ENCODE results near the gene CLEC2A.

Gene CLEC2A

GRCh38 chr12:9919443-9919842, 12.7 kb downstream of the CLEC2A start:
- TF ChIP-seq ZNF274 (IDR thresholded peaks at IDR 0.05; ENCODE audit: low read depth, low read length) = no peak
- H3K4me3 ChIP-seq (ENCODE audit: low read length) = no peak overlapping the region

- no peak for TF ChIP-seq ZNF274 (IDR thresholded peaks at IDR 0.05; ENCODE audit: low read depth, low read length)
- H3K4me3 ChIP-seq (ENCODE audit: low read length) = no peak overlapping the region
These were observed 20.5 kb downstream of the CLEC2A start for GRCh38 chr12:9911708-9912107.

- no peak for TF ChIP-seq ZNF274 (IDR thresholded peaks at IDR 0.05; ENCODE audit: low read depth, low read length)
- H3K4me3 ChIP-seq (ENCODE audit: low read length) = no peak overlapping the region
These were observed 21.3 kb downstream of the CLEC2A start for GRCh38 chr12:9910716-9911421.

- H3K4me3 ChIP-seq (ENCODE audit: low read length) = no peak overlapping the region
- no peak for TF ChIP-seq ZNF274 (IDR thresholded peaks at IDR 0.05; ENCODE audit: low read depth, low read length)
These were observed 22.4 kb downstream of the CLEC2A start for GRCh38 chr12:9909724-9910123.

GRCh38 chr12:9908350-9908749, 23.8 kb downstream of the CLEC2A start:
- H3K4me3 ChIP-seq (ENCODE audit: low read length) = no peak overlapping the region
- no peak for TF ChIP-seq ZNF274 (IDR thresholded peaks at IDR 0.05; ENCODE audit: low read depth, low read length)

- TF ChIP-seq ZNF274 (IDR thresholded peaks at IDR 0.05; ENCODE audit: low read depth, low read length) = no peak
- H3K4me3 ChIP-seq (ENCODE audit: low read length) = no peak overlapping the region
These were observed 24.4 kb downstream of the CLEC2A start for GRCh38 chr12:9907769-9908168.

GRCh38 chr12:9906873-9907272, 25.3 kb downstream of the CLEC2A start:
- H3K4me3 ChIP-seq (ENCODE audit: low read length) = no peak overlapping the region
- TF ChIP-seq ZNF274 (IDR thresholded peaks at IDR 0.05; ENCODE audit: low read depth, low read length) = no peak

- no peak overlapping the region for H3K4me3 ChIP-seq (ENCODE audit: low read length)
- no peak for TF ChIP-seq ZNF274 (IDR thresholded peaks at IDR 0.05; ENCODE audit: low read depth, low read length)
These were observed 29.5 kb downstream of the CLEC2A start for GRCh38 chr12:9902539-9903228.

- H3K4me3 ChIP-seq (ENCODE audit: low read length) = no peak overlapping the region
- no peak for TF ChIP-seq ZNF274 (IDR thresholded peaks at IDR 0.05; ENCODE audit: low read depth, low read length)
These were observed 31.2 kb downstream of the CLEC2A start for GRCh38 chr12:9900930-9901329.

- TF ChIP-seq ZNF274 (IDR thresholded peaks at IDR 0.05; ENCODE audit: low read depth, low read length) = no peak
- no peak overlapping the region for H3K4me3 ChIP-seq (ENCODE audit: low read length)
These were observed 33.0 kb downstream of the CLEC2A start for GRCh38 chr12:9899209-9899608.

GRCh38 chr12:9897535-9897934, 34.6 kb downstream of the CLEC2A start:
- TF ChIP-seq ZNF274 (IDR thresholded peaks at IDR 0.05; ENCODE audit: low read depth, low read length) = no peak
- no peak overlapping the region for H3K4me3 ChIP-seq (ENCODE audit: low read length)

- no peak overlapping the region for H3K4me3 ChIP-seq (ENCODE audit: low read length)
- no peak for TF ChIP-seq ZNF274 (IDR thresholded peaks at IDR 0.05; ENCODE audit: low read depth, low read length)
These were observed 36.8 kb downstream of the CLEC2A start for GRCh38 chr12:9895215-9895971.

GRCh38 chr12:9888665-9889273, 43.4 kb downstream of the CLEC2A start:
- H3K4me3 ChIP-seq (ENCODE audit: low read length) = no peak overlapping the region
- TF ChIP-seq ZNF274 (IDR thresholded peaks at IDR 0.05; ENCODE audit: low read depth, low read length) = no peak

GRCh38 chr12:9883175-9883574, 49.0 kb downstream of the CLEC2A start:
- no peak for TF ChIP-seq ZNF274 (IDR thresholded peaks at IDR 0.05; ENCODE audit: low read depth, low read length)
- no peak overlapping the region for H3K4me3 ChIP-seq (ENCODE audit: low read length)

Measured in GM08714 (cell line).